ENCODE measurements around the gene NUDT4B. TPM values are rescaled to one million over a fixed set of nuclear protein-coding genes. Genes with fewer than 3 reads are reported as not detected.
"Not testable (repeated sequence)": the region's sequence is repeated elsewhere in the genome, so short reads cannot be mapped to it uniquely, and the experiment has no call there.

The NUDT4B gene
- total RNA-seq, 2 experiments from 2014 or later: not detected

- CTCF ChIA-PET; DNase-seq; H3K27me3 Mint-ChIP-seq (ENCODE audit: low read depth); H3K36me3 Mint-ChIP-seq (ENCODE audit: low read depth); H3K9me3 Mint-ChIP-seq (ENCODE audit: insufficient read depth); H3K4me1 Mint-ChIP-seq (ENCODE audit: low read depth); ATAC-seq; POLR2A ChIA-PET; H3K27ac Mint-ChIP-seq; H3K4me3 Mint-ChIP-seq: not testable (repeated sequence)
Observed at GRCh38 chr1:148723515-148723914, 25.1 kb upstream of the NUDT4B start.

- CTCF ChIA-PET; H3K27me3 Mint-ChIP-seq (ENCODE audit: low read depth); ATAC-seq; H3K27ac Mint-ChIP-seq; H3K36me3 Mint-ChIP-seq (ENCODE audit: low read depth); H3K4me1 Mint-ChIP-seq (ENCODE audit: low read depth); H3K4me3 Mint-ChIP-seq; POLR2A ChIA-PET; DNase-seq; H3K9me3 Mint-ChIP-seq (ENCODE audit: insufficient read depth): not testable (repeated sequence)
Observed at GRCh38 chr1:148724872-148725271, 23.7 kb upstream of the NUDT4B start.

- ATAC-seq; H3K27me3 Mint-ChIP-seq (ENCODE audit: low read depth); DNase-seq; H3K9me3 Mint-ChIP-seq (ENCODE audit: insufficient read depth); H3K4me3 Mint-ChIP-seq; H3K4me1 Mint-ChIP-seq (ENCODE audit: low read depth); H3K27ac Mint-ChIP-seq; H3K36me3 Mint-ChIP-seq (ENCODE audit: low read depth); CTCF ChIA-PET; POLR2A ChIA-PET: not testable (repeated sequence)
Observed at GRCh38 chr1:148727862-148728261, 20.7 kb upstream of the NUDT4B start.

- H3K4me3 Mint-ChIP-seq; DNase-seq; POLR2A ChIA-PET; H3K27me3 Mint-ChIP-seq (ENCODE audit: low read depth); H3K4me1 Mint-ChIP-seq (ENCODE audit: low read depth); ATAC-seq; H3K9me3 Mint-ChIP-seq (ENCODE audit: insufficient read depth); CTCF ChIA-PET; H3K36me3 Mint-ChIP-seq (ENCODE audit: low read depth); H3K27ac Mint-ChIP-seq: not testable (repeated sequence)
Observed at GRCh38 chr1:148729128-148729527, 19.4 kb upstream of the NUDT4B start.

GRCh38 chr1:148729541-148729940, 19.0 kb upstream of the NUDT4B start:
- H3K4me3 Mint-ChIP-seq; CTCF ChIA-PET; POLR2A ChIA-PET; H3K36me3 Mint-ChIP-seq (ENCODE audit: low read depth); H3K9me3 Mint-ChIP-seq (ENCODE audit: insufficient read depth); ATAC-seq; H3K27me3 Mint-ChIP-seq (ENCODE audit: low read depth); DNase-seq; H3K4me1 Mint-ChIP-seq (ENCODE audit: low read depth); H3K27ac Mint-ChIP-seq: not testable (repeated sequence)

- ATAC-seq; H3K27me3 Mint-ChIP-seq (ENCODE audit: low read depth); POLR2A ChIA-PET; H3K4me3 Mint-ChIP-seq; H3K27ac Mint-ChIP-seq; CTCF ChIA-PET; H3K9me3 Mint-ChIP-seq (ENCODE audit: insufficient read depth); H3K4me1 Mint-ChIP-seq (ENCODE audit: low read depth); DNase-seq; H3K36me3 Mint-ChIP-seq (ENCODE audit: low read depth): not testable (repeated sequence)
Observed at GRCh38 chr1:148732277-148732676, 16.3 kb upstream of the NUDT4B start.

GRCh38 chr1:148733585-148734310, 14.8 kb upstream of the NUDT4B start:
- H3K36me3 Mint-ChIP-seq (ENCODE audit: low read depth); H3K4me3 Mint-ChIP-seq; H3K27ac Mint-ChIP-seq; H3K9me3 Mint-ChIP-seq (ENCODE audit: insufficient read depth); H3K4me1 Mint-ChIP-seq (ENCODE audit: low read depth); POLR2A ChIA-PET; CTCF ChIA-PET; DNase-seq; H3K27me3 Mint-ChIP-seq (ENCODE audit: low read depth): not testable (repeated sequence)
- peak; percentile 83 for ATAC-seq

- CTCF ChIA-PET; H3K4me1 Mint-ChIP-seq (ENCODE audit: low read depth); DNase-seq; H3K9me3 Mint-ChIP-seq (ENCODE audit: insufficient read depth); H3K36me3 Mint-ChIP-seq (ENCODE audit: low read depth); POLR2A ChIA-PET; H3K27ac Mint-ChIP-seq; H3K4me3 Mint-ChIP-seq; H3K27me3 Mint-ChIP-seq (ENCODE audit: low read depth): not testable (repeated sequence)
- ATAC-seq: peak; percentile 15
Observed at GRCh38 chr1:148734311-148734662, 14.3 kb upstream of the NUDT4B start.

- H3K27me3 Mint-ChIP-seq (ENCODE audit: low read depth); H3K4me3 Mint-ChIP-seq; CTCF ChIA-PET; H3K4me1 Mint-ChIP-seq (ENCODE audit: low read depth); H3K27ac Mint-ChIP-seq; DNase-seq; H3K36me3 Mint-ChIP-seq (ENCODE audit: low read depth); POLR2A ChIA-PET; H3K9me3 Mint-ChIP-seq (ENCODE audit: insufficient read depth): not testable (repeated sequence)
- peak; percentile 61 for ATAC-seq
Observed at GRCh38 chr1:148735538-148735937, 13.0 kb upstream of the NUDT4B start.

- CTCF ChIA-PET; H3K27me3 Mint-ChIP-seq (ENCODE audit: low read depth); DNase-seq; H3K36me3 Mint-ChIP-seq (ENCODE audit: low read depth); H3K4me1 Mint-ChIP-seq (ENCODE audit: low read depth); H3K27ac Mint-ChIP-seq; POLR2A ChIA-PET; ATAC-seq; H3K9me3 Mint-ChIP-seq (ENCODE audit: insufficient read depth); H3K4me3 Mint-ChIP-seq: not testable (repeated sequence)
Observed at GRCh38 chr1:148738667-148739066, 9.9 kb upstream of the NUDT4B start.

- H3K4me1 Mint-ChIP-seq (ENCODE audit: low read depth); H3K4me3 Mint-ChIP-seq; H3K27me3 Mint-ChIP-seq (ENCODE audit: low read depth); H3K36me3 Mint-ChIP-seq (ENCODE audit: low read depth); H3K9me3 Mint-ChIP-seq (ENCODE audit: insufficient read depth); CTCF ChIA-PET; ATAC-seq; POLR2A ChIA-PET; DNase-seq; H3K27ac Mint-ChIP-seq: not testable (repeated sequence)
Observed at GRCh38 chr1:148743200-148743599, 5.4 kb upstream of the NUDT4B start.

GRCh38 chr1:148743726-148744720, 4.6 kb upstream of the NUDT4B start:
- H3K9me3 Mint-ChIP-seq (ENCODE audit: insufficient read depth); H3K27ac Mint-ChIP-seq; ATAC-seq; POLR2A ChIA-PET; DNase-seq; H3K36me3 Mint-ChIP-seq (ENCODE audit: low read depth); CTCF ChIA-PET; H3K4me3 Mint-ChIP-seq; H3K27me3 Mint-ChIP-seq (ENCODE audit: low read depth); H3K4me1 Mint-ChIP-seq (ENCODE audit: low read depth): not testable (repeated sequence)
